Psoas muscle (tissue), 8 donors: ENCODE measurements around the gene PDE9A. TPM values are rescaled to one million over a fixed set of nuclear protein-coding genes. Genes with fewer than 3 reads are reported as not detected.

Experiments used
- ATAC-seq, 4 donors: fragments of 200-7000 bp; cut with Tn5 transposase; one replicate each; pipeline ENCODE4 v1.9.1; 2020; ENCODE audit warnings: moderate library complexity in 3 of 4, mild to moderate bottlenecking in 2 of 4
- DNase-seq, 2 donors: peaks; one replicate each; pipeline ENCODE4 v3.0.0-alpha.2; 2020
- H3K27ac ChIP-seq: fragments of 200-600 bp; one replicate; pipeline ENCODE4 v1.8.0; 2022
- H3K27me3 ChIP-seq, 3 donors: fragments of 200-600 bp in 1 of 3; one replicate each; pipeline versions ENCODE4 v1.6.1 to v1.8.0; 2013 to 2022; ENCODE audit warnings: low read length in 2 of 3, mild to moderate bottlenecking in 2 of 3, moderate library complexity in 1 of 3; ENCODE audit not compliant: insufficient read depth in 3 of 3
- H3K36me3 ChIP-seq, 2 donors: fragments of 200-600 bp in 1 of 2; one replicate each; pipeline versions ENCODE4 v1.6.1 to v1.8.0; 2013 to 2022; ENCODE audit warnings: low read depth in 1 of 2, mild to moderate bottlenecking in 1 of 2, moderate library complexity in 1 of 2; ENCODE audit not compliant: insufficient read depth in 1 of 2
- H3K4me1 ChIP-seq: fragments of 200-600 bp; one replicate; pipeline ENCODE4 v1.8.0; 2022
- H3K4me3 ChIP-seq: fragments of 200-600 bp; one replicate; pipeline ENCODE4 v1.8.0; 2022; ENCODE audit warnings: mild to moderate bottlenecking
- H3K9me3 ChIP-seq: fragments of 200-600 bp; one replicate; pipeline ENCODE4 v1.8.0; 2022
- WGBS, 3 donors: extraction: QIAGEN DNeasy Blood & Tissue Kit; methylation state at CpG; one replicate each; pipeline versions ENCODE4 v1.1.6 to v1.1.7; 2013; 5-methylcytosine and 5-hydroxymethylcytosine counted together
- intact Hi-C, 2 donors: fragments of 100-400 bp; cut with DNase I; formaldehyde crosslinking; loops; one replicate each; pipeline versions ENCODE4 v1.11.0 to v1.14.2; 2022
- polyA plus RNA-seq, 3 donors: library from polyadenylated mRNA; stranded (reverse); fragments of 200-250 nt; gene quantifications; one replicate each; pipeline ENCODE4 v1.2.3, GENCODE V29; 2013
- total RNA-seq, 4 donors: library from RNA; stranded (reverse); fragmentation: NEBNext Ultra II Directional in 2 of 4; extraction: Animal tissue kit (Norgen Biotek cat#: 25700) in 2 of 4; gene quantifications; one replicate each; pipeline versions ENCODE4 v1.2.1 to v1.2.4, GENCODE V29; 2021 to 2023
- TF ChIP-seq, protein P1 (sequence below): fragments of 200-600 bp; IDR thresholded peaks from one replicate; pipeline ENCODE4 v1.8.0; 2022; ENCODE audit warnings: antibody characterized with exemption
- donor health status: healthy with polysubstance abuse.
- donor health status: DM: no; HTN: no; CAD: no; lungs with moderate emphysema.
- donor health status: Bipolar disorder and iron deficiency.
- donor health status: healthy.
- donor health status: DM: yes; HTN: yes; CAD: no.
- donor health status: DM: no; HTN: no; CAD: no.
- donor health status: DM: no; HTN: no; CAD: no.
- donor health status: DM: yes; HTN: yes; CAD: no.

The PDE9A gene
- total and polyA plus RNA-seq, 7 donors = 1.2 to 4.3 (median 1.8) TPM

- H3K36me3 ChIP-seq = no peaks in the 10 kb centered on the region
- intact Hi-C loops = no loop called here
- H3K4me1 ChIP-seq = no peaks in the 10 kb centered on the region
- no peak overlapping the region for H3K4me3 ChIP-seq
- H3K9me3 ChIP-seq = no peaks in the 10 kb centered on the region
- peaks cover 0 to 31% (median 7%) of the 10 kb centered on the region in 3 donors for H3K27me3 ChIP-seq
- H3K27ac ChIP-seq = no peak overlapping the region
- ATAC-seq (no peak), DNase-seq (no peak)
- WGBS, 3 donors = 93 to 96% (median 94%) methylated on average over 20 of the region's 20 CpGs
- TF ChIP-seq, protein P1, sequence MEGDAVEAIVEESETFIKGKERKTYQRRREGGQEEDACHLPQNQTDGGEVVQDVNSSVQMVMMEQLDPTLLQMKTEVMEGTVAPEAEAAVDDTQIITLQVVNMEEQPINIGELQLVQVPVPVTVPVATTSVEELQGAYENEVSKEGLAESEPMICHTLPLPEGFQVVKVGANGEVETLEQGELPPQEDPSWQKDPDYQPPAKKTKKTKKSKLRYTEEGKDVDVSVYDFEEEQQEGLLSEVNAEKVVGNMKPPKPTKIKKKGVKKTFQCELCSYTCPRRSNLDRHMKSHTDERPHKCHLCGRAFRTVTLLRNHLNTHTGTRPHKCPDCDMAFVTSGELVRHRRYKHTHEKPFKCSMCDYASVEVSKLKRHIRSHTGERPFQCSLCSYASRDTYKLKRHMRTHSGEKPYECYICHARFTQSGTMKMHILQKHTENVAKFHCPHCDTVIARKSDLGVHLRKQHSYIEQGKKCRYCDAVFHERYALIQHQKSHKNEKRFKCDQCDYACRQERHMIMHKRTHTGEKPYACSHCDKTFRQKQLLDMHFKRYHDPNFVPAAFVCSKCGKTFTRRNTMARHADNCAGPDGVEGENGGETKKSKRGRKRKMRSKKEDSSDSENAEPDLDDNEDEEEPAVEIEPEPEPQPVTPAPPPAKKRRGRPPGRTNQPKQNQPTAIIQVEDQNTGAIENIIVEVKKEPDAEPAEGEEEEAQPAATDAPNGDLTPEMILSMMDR = no peak
These were observed 9.2 kb downstream of the PDE9A start for GRCh38 chr21:42662430-42663199.

GRCh38 chr21:42663200-42663750 lies 9.9 kb downstream of the PDE9A start:
- peaks cover 0 to 30% (median 3%) of the 10 kb centered on the region in 3 donors for H3K27me3 ChIP-seq
- H3K9me3 ChIP-seq = no peaks in the 10 kb centered on the region
- WGBS, 3 donors = 89 to 91% (median 89%) methylated on average over 18 of the region's 18 CpGs
- TF ChIP-seq, protein P1 = no peak
- ATAC-seq (no peak), DNase-seq (no peak)
- H3K4me3 ChIP-seq = no peak overlapping the region
- no peaks in the 10 kb centered on the region for H3K4me1 ChIP-seq
- H3K36me3 ChIP-seq = no peaks in the 10 kb centered on the region
- H3K27ac ChIP-seq = no peak overlapping the region
- intact Hi-C loops = no loop called here

DNA sequence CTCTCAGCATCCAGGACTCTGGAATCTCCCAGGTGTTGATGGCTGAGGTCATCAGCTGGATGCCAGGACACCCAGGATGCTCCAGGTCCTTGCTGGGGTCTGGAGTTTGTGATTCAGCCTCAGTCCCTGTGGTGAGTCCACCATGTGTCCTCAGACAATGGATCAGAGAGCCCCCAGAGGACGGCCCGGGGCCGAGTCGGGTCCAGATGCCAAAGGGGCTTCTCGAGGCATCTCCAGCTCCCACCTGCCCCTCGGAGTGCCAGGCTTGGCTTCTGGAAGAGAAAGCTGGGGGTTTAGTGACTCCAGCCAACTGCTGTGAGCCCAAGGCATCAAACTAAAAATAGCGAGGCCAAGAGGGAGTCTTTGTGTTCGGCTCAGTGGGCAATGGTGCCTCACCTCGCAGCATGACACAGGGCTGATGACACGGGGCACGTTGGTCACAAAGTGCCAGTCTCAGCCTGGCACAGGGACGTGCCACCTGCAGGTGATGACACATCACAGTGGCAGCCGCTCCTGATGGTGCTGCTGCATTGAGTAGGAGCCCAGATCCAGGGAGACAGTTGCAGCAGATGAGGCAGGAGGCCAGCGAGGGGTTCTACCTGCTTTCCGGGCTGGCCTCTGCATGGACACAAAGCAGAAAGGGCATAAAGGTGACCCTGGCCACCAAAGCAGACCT lies 10.6 kb downstream of the PDE9A start:
- Histone ChIP-seq H3K4me3 (no peak overlapping the region), H3K4me1 (no peaks in the 10 kb centered on the region), H3K9me3 (no peaks in the 10 kb centered on the region), H3K36me3 (no peaks in the 10 kb centered on the region), H3K27ac (no peak overlapping the region), H3K27me3 (peaks cover 0 to 31% (median 8%) of the 10 kb centered on the region in 3 donors)
- TF ChIP-seq, protein P1 = no peak
- 60 to 67% (median 61%) methylated on average over 15 of the region's 15 CpGs for WGBS, 3 donors
- intact Hi-C loops = no loop called here
- DNase-seq (no peak), ATAC-seq (no peak)

GRCh38 chr21:42664614-42665013 lies 11.2 kb downstream of the PDE9A start:
- no peaks in the 10 kb centered on the region for H3K36me3 ChIP-seq
- H3K27me3 ChIP-seq = peaks cover 0 to 32% (median 8%) of the 10 kb centered on the region in 3 donors
- DNase-seq = no peak
- WGBS, 3 donors = 93 to 96% (median 96%) methylated on average over 10 of the region's 10 CpGs
- no peaks in the 10 kb centered on the region for H3K9me3 ChIP-seq
- TF ChIP-seq, protein P1 = no peak
- no peak overlapping the region for H3K4me3 ChIP-seq
- no peak overlapping the region for H3K27ac ChIP-seq
- ATAC-seq = no peak
- intact Hi-C loops = no loop called here
- H3K4me1 ChIP-seq = no peaks in the 10 kb centered on the region
